Adipocyte (in vitro differentiated cells): ENCODE data around the gene BRCA1.
"Not testable (repeated sequence)": the region's sequence is repeated elsewhere in the genome, so short reads cannot be mapped to it uniquely, and the experiment has no call there.

Experiments used
- DNase-seq: peaks from one replicate; pipeline ENCODE4 v3.0.0-alpha.2; 2015; ENCODE audit warnings: low read depth
- H3K27me3 ChIP-seq: replicated peaks from 2 replicates; pipeline ENCODE4 v1.7.0; 2013; ENCODE audit warnings: mild to moderate bottlenecking, low read length, moderate library complexity; ENCODE audit not compliant: control insufficient read depth, insufficient read depth
- H3K36me3 ChIP-seq: 2 replicates; pipeline ENCODE4 v1.7.0; 2013; ENCODE audit warnings: low read length, mild to moderate bottlenecking, moderate library complexity; ENCODE audit not compliant: control insufficient read depth, insufficient read depth, severe bottlenecking
- H3K4me1 ChIP-seq: 2 replicates; pipeline ENCODE4 v1.7.0; 2013; ENCODE audit warnings: mild to moderate bottlenecking, low read length, moderate library complexity; ENCODE audit not compliant: control insufficient read depth, insufficient read depth
- H3K4me3 ChIP-seq: 2 replicates; pipeline ENCODE4 v1.7.0; 2013; ENCODE audit warnings: mild to moderate bottlenecking, low read length, moderate library complexity
- H3K9ac ChIP-seq: 2 replicates; pipeline ENCODE4 v1.7.0; 2013; ENCODE audit warnings: mild to moderate bottlenecking, low read length, moderate library complexity
- H3K9me3 ChIP-seq: 2 replicates; pipeline ENCODE4 v1.7.0; 2013; ENCODE audit warnings: mild to moderate bottlenecking, low read length, moderate library complexity; ENCODE audit not compliant: control insufficient read depth

The BRCA1 gene

DNA sequence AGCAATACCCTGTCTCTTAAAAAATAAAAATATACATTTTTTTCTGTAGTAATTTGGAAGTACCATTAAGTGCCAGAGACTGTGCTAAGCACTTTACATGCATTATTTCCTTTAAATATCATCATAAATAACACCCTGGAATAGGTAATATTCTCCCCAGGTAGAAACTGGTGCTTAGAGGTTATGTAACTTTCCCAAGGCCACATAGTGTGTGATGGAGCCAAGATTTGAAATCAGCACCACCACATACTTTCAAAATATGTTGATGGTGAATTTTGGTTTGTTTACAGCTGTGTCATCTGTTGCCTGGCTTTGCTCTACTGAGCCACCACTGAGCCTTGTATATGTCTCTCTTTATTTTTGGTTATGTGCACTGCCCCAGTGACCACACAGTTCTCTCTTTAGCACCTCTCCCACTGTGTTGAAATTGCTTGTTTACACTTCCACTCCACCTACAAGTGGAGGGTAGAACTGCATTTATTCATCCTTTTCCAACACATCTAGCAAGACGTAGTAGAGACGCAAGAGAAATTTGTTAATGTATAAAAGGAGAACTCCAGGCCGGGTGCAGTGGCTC is 26.8 kb upstream of the BRCA1 start:
- Histone ChIP-seq H3K4me3 (no peak overlapping the region), H3K4me1 (no peaks in the 10 kb centered on the region), H3K9me3 (no peaks in the 10 kb centered on the region), H3K36me3 (no peaks in the 10 kb centered on the region), H3K27me3 (no peaks in the 10 kb centered on the region), H3K9ac (no peak overlapping the region)
- no peak for DNase-seq

DNA sequence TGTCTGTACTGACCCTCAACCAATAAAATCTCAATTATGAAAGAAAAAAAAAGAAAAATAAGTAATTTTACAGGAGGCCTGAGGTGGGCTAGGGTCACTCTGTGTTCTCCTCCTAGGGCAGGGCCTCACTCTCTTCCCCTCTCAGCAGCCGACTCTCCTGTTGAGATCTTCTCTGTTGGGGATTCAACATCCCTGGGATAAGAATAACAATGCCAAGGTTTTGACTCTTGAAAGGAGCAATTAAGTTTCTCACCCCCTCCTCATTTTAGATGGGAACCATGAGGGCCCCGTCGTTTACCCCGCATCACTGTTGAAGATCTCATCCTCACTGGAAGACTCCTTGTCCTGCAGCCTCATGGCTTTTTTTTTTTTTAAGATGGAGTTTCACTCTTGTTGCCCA is 21.5 kb upstream of the BRCA1 start:
- Histone ChIP-seq H3K4me1 (no peaks in the 10 kb centered on the region), H3K36me3 (peaks cover 4% of the 10 kb centered on the region)
- no peak for DNase-seq

DNA sequence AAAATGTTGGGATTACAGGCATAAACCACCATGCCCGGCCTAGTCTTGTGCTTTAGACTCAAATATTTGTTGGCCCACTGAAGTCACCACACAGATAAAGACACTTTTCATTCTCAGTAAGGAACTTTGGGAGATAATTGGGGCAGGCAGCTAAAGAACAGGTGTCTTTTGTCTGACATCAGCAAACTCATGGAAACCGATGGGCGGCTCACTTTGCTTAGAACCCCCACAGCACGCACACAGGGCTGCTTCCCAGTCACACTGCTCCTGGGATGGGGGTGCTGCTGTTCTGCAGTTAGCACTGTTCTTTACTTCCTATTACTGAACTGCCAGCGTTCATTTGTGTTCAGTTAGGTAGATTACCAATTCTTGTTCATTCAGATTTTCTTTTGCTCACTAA is 18.0 kb upstream of the BRCA1 start:
- H3K27me3 ChIP-seq, result no peaks in the 10 kb centered on the region
- no peak overlapping the region for H3K9ac ChIP-seq
- no peaks in the 10 kb centered on the region for H3K4me1 ChIP-seq
- H3K4me3 ChIP-seq, result no peak overlapping the region
- peaks cover 4% of the 10 kb centered on the region for H3K36me3 ChIP-seq
- no peaks in the 10 kb centered on the region for H3K9me3 ChIP-seq
- DNase-seq, result no peak

More for the DNA sequence above, 21.5 kb upstream of the BRCA1 start:
- Histone ChIP-seq H3K27me3 (no peaks in the 10 kb centered on the region), H3K4me3 (no peak overlapping the region), H3K9me3 (no peaks in the 10 kb centered on the region), H3K9ac (no peak overlapping the region)

DNA sequence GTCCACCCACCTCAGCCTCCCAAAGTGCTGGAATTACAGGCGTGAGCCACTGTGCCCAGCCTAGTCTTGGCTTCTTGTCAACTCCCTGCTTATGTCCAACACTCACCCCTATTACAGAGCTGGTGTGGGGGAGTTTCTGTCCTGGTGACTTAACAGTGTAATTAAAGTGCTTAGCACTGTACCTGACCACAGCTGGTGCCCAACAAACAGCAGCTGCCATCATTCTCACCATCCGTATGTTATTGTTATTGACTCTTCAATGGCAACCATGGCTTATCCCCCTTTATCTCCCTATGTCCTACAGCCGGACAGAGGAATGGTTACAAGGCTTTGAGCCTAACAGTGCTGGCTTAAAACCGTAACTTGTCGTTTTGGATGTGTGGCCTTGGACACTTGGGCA is 17.0 kb upstream of the BRCA1 start:
- H3K9ac ChIP-seq, result no peak overlapping the region
- no peaks in the 10 kb centered on the region for H3K4me1 ChIP-seq
- H3K4me3 ChIP-seq, result no peak overlapping the region
- no peaks in the 10 kb centered on the region for H3K27me3 ChIP-seq
- peaks cover 4% of the 10 kb centered on the region for H3K36me3 ChIP-seq
- DNase-seq, result no peak
- H3K9me3 ChIP-seq, result no peaks in the 10 kb centered on the region

DNA sequence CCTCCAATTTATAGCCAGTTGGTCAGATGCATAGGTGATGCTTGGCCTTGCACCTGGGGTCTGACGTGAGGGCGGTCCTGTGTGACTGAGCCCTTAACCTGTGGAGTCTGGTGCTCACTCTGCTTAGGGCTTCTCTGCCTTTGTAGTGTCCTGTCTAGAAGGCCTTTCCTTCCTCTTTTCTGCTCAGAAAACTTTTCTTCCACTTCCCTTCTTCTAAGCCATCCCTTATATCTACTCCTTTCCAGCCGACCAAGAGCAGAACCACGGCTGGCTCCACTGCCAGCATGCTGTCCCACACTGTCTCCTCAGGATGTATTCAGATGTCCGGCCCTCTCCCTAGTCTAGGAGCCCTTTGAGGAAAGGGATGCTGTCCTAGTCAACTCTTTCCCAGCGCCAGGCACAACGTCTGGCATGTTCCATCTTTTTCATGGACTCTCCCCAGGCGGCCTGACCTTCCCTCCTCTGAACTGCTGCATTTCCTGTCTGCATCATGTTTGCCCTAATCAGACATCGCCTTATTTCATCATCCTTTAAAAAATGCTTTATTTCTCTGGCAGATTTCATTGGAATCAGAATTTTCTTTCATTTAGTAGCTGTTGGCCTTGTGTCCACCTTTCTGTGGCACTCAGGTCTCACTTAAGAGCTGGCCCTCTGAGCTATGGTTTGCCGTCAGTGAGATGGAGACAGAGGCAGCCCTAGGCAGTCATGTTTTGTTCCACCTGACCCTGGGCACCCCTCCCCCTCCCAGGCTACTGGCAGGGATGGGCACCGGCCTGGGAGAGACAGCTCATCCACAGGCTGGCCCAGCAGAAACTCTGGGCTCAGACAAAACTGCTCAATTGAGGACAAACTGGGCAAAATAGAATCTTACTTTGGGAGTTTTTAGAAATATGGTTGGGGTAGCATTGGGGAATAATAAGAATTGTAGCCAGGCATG is 15.5 kb upstream of the BRCA1 start:
- H3K9me3 ChIP-seq, result no peaks in the 10 kb centered on the region
- H3K4me3 ChIP-seq, result no peak overlapping the region
- H3K9ac ChIP-seq, result no peak overlapping the region
- no peaks in the 10 kb centered on the region for H3K27me3 ChIP-seq
- no peak for DNase-seq
- no peaks in the 10 kb centered on the region for H3K4me1 ChIP-seq
- peaks cover 4% of the 10 kb centered on the region for H3K36me3 ChIP-seq

DNA sequence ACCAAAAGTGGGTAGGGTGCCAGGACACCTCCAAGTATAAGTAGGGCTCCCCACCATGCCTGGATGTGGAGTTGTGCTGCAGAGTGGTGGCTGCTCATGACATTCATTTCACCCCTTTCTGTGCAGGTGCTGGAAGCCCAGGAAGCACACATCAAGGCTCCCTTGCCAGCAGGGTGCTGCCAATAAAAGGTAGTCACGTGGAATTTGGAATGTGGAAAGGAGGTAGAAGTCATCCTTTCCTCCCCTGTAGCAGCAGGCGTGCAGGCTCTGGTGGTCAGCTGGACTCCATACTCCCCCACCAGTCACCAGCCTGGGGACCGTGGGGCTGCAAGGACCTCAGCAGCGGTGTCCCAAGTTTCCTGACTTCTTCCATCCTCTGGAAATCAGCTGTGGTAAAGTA is 13.4 kb upstream of the BRCA1 start:
- not testable (repeated sequence) for H3K27me3 ChIP-seq, DNase-seq, H3K4me3 ChIP-seq, H3K9ac ChIP-seq, H3K9me3 ChIP-seq, H3K4me1 ChIP-seq
- H3K36me3 ChIP-seq, result peaks cover 20% of the 10 kb centered on the region

DNA sequence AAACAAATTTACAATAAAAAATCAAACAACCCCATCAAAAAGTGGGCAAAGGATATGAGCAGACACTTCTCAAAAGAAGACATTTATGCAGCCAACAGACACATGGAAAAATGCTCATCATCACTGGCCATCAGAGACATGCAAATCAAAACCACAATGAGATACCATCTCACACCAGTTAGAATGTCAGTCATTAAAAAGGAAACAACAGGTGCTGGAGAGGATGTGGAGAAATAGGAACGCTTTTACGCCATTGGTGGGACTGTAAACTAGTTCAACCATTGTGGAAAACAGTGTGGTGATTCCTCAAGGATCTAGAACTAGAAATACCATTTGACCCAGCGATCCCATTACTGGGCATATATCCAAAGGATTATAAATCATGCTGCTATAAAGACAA is 11.4 kb upstream of the BRCA1 start:
- H3K27me3 ChIP-seq, H3K9ac ChIP-seq, H3K4me3 ChIP-seq, H3K9me3 ChIP-seq, H3K4me1 ChIP-seq, DNase-seq: not testable (repeated sequence)
- peaks cover 30% of the 10 kb centered on the region for H3K36me3 ChIP-seq

DNA sequence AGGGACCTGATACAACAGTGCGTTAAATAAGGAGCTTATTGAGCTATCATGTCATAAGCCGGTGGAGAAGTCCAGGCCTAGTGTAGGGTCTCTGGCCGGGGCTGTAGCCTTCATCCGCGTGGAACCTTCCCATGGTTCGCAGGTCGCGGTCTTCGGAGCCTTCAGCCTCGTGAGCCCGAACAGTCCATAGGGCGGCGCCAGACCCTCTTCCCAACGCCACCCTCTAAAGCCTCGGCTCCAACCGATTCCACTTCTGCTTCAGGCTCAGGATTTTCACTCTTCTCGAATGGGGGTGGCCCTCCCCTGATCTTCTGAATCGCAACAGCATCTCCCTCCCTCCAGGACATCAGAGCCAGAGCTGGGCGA is 10.3 kb upstream of the BRCA1 start:
- H3K9me3 ChIP-seq, result no peaks in the 10 kb centered on the region
- no peak for DNase-seq
- no peaks in the 10 kb centered on the region for H3K27me3 ChIP-seq
- H3K36me3 ChIP-seq, result peaks cover 30% of the 10 kb centered on the region
- H3K4me1 ChIP-seq, result no peaks in the 10 kb centered on the region
- H3K9ac ChIP-seq, result no peak overlapping the region
- H3K4me3 ChIP-seq, result no peak overlapping the region

DNA sequence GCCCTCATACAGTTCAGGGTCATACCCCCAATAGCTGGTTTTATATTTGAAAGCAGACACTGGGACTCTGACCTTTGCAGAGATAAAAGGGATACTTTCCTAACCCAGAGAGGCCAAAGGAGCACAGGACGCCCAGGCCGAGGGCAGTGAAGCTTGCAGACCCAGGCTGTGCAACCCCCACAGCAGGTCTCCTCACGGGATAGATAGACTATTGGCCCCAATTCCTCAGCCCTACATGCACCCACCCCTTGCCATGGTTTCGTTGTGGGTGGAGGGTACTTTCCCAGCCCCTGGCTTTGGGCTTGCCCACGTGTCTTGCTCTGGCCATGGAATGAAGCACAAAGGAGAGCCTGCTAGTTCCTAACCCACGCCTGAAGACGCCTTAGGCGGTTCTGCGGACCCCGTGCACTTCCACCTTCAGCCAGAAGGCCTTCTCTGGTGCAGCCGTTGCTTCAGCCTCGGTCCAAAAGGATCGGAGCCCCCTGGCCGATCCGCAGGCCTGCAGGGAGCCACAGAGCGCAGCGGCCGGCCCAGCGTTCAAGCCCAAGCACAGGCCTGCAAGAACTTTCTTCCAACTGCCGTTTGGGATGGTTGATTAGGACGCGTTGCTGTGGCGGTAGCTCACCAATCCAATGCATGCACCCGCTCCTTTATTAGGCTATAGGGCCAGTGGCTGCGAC is 9.8 kb upstream of the BRCA1 start:
- Histone ChIP-seq H3K36me3 (peaks cover 30% of the 10 kb centered on the region), H3K9ac (no peak overlapping the region), H3K4me1 (no peaks in the 10 kb centered on the region), H3K9me3 (no peaks in the 10 kb centered on the region), H3K27me3 (no peaks in the 10 kb centered on the region), H3K4me3 (no peak overlapping the region)
- DNase-seq, result no peak

DNA sequence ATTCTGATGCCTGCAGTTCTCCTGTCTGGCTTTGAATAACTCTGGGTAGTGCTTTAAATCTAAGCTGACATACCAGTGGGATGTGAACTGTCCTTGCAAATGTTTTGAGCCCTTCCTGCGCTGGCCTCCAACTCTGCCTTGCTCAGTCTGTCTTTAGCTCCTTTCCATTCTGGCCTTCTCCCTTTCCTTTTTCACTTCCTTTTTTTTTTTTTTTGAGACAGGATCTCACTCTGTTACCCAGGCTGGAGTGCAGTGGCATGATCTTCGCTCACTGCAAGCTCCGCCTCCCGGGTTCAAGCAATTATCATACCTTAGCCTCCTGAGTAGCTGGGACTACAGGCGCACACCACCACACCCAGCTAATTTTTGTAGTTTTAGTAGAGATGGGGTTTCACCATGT is 8.3 kb upstream of the BRCA1 start:
- not testable (repeated sequence) for H3K9me3 ChIP-seq, H3K4me3 ChIP-seq, DNase-seq, H3K4me1 ChIP-seq, H3K9ac ChIP-seq, H3K27me3 ChIP-seq
- peaks cover 32% of the 10 kb centered on the region for H3K36me3 ChIP-seq

DNA sequence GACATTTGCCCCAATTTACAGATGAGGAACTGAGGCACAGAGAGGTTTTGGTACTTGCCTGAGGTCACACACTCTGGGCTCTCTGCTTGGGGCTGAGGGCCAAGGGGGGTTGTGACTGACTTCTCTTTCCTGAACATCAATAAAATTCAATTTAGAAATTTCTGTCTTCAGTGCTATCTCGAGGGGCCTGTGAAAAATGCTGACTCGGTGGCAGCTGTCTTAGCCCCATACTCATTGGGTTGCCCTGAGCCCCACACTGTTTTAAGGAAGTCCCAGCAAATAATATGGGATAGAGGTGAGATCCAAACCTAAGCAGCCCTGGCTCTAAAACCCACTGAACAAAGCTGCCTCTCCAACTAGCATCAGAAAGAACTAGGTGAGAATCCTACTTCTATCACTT is 7.0 kb upstream of the BRCA1 start:
- Histone ChIP-seq H3K4me3 (no peak overlapping the region), H3K9me3 (no peaks in the 10 kb centered on the region), H3K4me1 (peaks cover 3% of the 10 kb centered on the region), H3K9ac (no peak overlapping the region), H3K27me3 (no peaks in the 10 kb centered on the region), H3K36me3 (peaks cover 37% of the 10 kb centered on the region)
- DNase-seq, result no peak
